ENCODE results near the gene EID1.

DNA sequence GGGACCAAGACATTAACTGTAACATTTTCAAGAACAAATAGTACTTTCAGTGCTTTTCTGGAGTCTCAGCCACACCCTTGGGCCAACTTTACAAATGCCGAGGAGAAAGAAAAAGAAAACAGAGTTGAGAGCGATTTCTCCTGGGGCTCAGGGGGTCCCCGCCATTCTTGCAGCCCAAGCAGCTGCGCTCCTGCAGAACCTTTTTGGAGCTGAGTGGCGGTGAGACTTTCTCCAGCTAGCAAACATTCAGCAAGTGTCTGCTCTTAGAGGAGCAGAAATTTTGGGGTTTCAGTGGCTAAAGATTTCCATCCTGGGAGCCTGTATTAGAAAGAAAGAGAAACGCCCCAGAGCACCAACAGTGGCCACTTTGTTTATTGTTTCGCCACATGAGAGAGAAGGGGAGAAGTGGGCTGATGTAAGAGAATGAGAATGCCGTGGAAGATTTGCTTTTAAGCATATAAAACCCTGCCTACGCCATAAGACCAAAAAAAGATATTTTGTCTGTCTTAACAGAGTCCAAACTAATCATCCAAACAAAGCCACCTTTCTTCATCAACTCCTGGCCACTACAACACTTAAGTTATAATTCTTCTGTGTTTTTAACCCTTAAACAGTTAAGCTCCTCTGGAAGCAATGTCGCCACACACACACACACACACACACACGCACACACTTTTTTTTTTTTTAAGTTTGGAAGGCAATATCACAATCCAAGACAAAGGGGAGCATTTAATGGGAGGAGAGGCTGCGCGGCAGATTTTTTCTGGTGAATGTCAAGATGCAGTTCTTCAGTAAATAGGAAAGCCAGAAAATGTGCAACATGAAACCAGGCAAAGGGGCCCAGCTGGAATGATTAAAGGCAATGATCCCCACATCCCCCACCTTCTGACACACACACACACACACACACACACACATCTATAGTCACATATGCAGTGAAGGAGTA is 19.2 kb downstream of the EID1 start:
- TF ChIP-seq, protein P1, sequence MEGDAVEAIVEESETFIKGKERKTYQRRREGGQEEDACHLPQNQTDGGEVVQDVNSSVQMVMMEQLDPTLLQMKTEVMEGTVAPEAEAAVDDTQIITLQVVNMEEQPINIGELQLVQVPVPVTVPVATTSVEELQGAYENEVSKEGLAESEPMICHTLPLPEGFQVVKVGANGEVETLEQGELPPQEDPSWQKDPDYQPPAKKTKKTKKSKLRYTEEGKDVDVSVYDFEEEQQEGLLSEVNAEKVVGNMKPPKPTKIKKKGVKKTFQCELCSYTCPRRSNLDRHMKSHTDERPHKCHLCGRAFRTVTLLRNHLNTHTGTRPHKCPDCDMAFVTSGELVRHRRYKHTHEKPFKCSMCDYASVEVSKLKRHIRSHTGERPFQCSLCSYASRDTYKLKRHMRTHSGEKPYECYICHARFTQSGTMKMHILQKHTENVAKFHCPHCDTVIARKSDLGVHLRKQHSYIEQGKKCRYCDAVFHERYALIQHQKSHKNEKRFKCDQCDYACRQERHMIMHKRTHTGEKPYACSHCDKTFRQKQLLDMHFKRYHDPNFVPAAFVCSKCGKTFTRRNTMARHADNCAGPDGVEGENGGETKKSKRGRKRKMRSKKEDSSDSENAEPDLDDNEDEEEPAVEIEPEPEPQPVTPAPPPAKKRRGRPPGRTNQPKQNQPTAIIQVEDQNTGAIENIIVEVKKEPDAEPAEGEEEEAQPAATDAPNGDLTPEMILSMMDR (IDR thresholded peaks at IDR 0.05; ENCODE audit: low read length), result no peak
- no peak for TF ChIP-seq EZH2 (IDR thresholded peaks at IDR 0.05; ENCODE audit: borderline replicate concordance, low read length)

Data from OCI-LY1 (cell line).